HS-5 (cell line): ENCODE results near the gene UCP2.

ENCODE experiments used
- DNase-seq: peaks from one replicate; pipeline ENCODE4 v3.0.0-alpha.2; 2012; ENCODE audit warnings: low read depth

UCP2 gene, protein sequence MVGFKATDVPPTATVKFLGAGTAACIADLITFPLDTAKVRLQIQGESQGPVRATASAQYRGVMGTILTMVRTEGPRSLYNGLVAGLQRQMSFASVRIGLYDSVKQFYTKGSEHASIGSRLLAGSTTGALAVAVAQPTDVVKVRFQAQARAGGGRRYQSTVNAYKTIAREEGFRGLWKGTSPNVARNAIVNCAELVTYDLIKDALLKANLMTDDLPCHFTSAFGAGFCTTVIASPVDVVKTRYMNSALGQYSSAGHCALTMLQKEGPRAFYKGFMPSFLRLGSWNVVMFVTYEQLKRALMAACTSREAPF

GRCh38 chr11:73982595-73982989 is at the start of gene UCP2:
Gene UCP2 (minus strand): TSS chr11:73982843. CDS start chr11:73978378, 4,465 bp downstream.
- no peak for DNase-seq

- DNase-seq = no peak
These were observed 48.4 kb upstream of the UCP2 start for GRCh38 chr11:74030723-74031676.

- no peak for DNase-seq
These were observed 43.0 kb upstream of the UCP2 start for GRCh38 chr11:74025467-74026166.

GRCh38 chr11:74024261-74025029 is 41.8 kb upstream of the UCP2 start:
- peak; percentile 28 for DNase-seq

GRCh38 chr11:74023276-74023675 is 40.6 kb upstream of the UCP2 start:
- no peak for DNase-seq

DNA sequence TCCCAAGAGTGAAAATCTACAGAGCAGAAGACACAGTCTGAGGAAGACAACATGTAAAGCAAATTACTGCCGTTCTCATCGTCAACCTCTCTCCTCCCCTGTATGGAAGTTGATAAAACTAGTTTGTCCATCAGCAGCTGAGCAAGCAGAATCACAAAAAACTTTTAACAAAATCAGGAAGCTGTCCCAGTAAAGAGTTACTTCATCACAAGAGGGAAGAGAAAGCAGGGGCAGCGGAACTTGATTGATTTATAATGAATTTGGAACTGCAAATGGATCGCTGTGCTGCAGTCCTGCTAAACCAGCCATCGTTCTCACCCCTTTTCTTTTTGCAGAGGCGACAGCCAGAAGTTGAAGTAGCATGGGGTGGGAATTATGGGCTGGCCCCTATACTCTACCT is 39.9 kb upstream of the UCP2 start:
- no peak for DNase-seq

- no peak for DNase-seq
These were observed 39.4 kb upstream of the UCP2 start for GRCh38 chr11:74021998-74022397.

GRCh38 chr11:74020539-74020938 is 37.9 kb upstream of the UCP2 start:
- DNase-seq = no peak

GRCh38 chr11:74019860-74020259 is 37.2 kb upstream of the UCP2 start:
- no peak for DNase-seq

DNA sequence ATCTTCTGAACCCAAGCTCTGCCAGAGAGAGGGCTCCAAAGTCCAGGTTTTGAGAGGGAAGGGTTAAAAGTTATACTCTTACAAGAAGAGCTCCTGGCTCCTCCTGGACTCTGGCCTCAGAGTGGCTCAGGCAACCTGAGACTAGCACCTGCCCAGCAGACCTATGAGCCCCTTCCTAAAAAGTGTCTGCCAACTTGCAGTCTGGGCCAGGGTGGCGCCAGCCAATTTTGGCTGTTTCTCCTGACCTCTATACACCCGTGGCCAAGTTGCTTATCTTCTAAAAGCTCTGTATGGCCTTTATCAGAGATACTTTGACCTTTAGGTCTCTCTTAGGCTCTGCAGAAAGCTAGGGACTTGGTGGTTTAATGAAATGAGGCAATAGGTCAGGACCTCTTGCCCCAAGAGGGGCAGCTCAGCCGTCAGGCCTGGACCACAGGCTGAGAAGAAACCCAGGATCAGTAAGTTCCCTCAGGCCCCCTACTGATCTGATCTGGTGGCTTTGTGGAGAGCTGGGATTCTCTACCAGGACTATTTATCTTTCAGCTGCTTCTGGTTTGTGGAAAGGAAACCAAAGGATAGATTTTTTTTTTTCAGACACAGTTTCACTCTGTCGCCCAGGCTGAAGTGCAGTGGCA is 36.6 kb upstream of the UCP2 start:
- no peak for DNase-seq

DNA sequence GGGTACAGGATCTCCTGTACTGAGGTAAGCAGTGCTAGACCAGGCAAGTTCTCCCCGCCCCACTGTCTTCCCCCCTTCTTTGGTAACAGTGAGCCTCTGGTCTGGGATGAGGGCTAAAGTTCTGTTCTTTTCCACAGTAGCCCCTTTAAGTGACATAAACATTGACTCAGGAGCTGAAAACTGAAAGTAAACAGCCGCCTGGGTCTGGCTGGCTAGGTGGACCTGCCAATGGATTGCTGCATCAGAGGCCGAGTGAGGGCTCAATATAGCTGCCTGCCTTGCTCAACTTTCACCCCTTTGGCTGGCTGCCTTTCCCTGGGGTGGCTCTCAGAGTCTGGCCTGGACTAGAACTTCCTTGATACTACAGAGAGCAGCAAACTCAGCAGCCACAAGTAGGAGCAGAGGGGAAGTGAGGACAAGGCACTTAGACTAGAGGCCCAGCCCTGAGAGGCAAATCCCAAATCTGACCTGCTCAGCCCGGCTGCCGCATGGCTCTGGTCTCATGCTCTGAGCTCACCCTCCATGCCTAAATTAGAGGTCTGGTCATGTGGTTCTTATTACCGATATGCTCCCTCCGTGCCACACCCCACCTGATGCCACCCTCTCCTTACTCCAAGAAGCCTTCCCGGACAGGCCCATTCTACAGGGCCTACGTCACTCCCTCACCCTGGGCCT is 35.8 kb upstream of the UCP2 start:
- no peak for DNase-seq

- DNase-seq = no peak
These were observed 35.0 kb upstream of the UCP2 start for GRCh38 chr11:74017631-74018030.

DNA sequence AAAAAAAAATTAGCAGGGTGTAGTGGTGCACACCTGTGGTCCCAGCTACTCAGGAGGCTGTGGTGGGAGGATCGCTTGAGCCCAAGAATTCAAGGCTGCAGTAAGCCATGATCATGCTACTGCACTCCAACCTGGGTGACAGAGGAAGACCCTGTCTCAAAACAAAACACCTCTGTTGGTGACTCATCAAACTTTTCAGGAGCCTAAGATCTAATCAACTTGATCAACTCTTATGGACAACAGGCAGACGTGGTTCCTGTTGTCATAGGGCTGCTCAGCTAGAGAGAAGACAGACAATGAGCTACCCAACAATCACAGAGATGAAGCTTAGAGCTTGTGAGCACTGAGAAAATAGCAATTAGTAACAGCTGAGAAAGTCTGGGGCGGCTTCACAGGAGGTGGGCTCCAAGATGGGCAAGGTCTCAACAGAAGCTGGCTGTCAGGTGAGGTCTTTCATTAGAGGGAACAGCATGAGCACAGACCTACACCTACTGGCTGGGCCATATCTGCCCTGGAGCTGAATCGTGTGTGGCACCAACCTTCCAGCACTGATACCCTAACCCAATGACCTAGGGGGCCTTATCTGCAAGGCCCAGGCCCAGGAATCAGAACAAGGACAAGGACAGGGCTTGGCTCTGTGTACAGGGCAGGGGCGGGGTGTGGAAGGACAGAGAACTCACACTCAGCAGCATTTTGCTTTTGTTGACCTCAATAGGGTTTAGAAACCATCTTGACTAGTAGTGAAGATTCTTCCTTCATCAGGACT is 33.5 kb upstream of the UCP2 start:
- no peak for DNase-seq

- DNase-seq = no peak
These were observed 32.2 kb upstream of the UCP2 start for GRCh38 chr11:74014880-74015279.

DNA sequence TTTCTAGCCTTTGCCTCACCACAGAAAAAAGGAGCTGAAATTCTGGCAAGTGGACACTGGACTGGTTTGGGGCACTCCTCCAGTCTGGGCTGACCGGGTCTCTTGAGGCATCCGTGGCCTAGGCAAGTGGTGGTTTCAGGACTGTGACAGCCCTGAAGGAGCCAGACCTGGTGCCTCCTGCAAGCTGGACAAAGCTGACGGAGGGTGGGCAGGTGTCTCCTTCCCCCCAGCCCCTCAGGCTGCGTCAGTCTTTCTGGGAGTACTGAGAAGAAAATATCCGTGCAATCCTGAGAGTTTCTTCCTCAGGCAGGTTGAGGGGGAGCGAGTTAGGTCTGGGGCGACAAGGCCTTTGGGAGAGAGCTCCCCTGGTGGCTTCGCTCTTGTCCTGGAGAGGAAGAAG is 30.5 kb upstream of the UCP2 start:
- DNase-seq = no peak

GRCh38 chr11:74012074-74012809 is 29.6 kb upstream of the UCP2 start:
- no peak for DNase-seq

- no peak for DNase-seq
These were observed 28.9 kb upstream of the UCP2 start for GRCh38 chr11:74011360-74012073.
